Activated CD8-positive, alpha-beta memory T cell treated with anti-CD3 and anti-CD28 coated beads for 48 hours (primary cell): Measurements from ENCODE around the gene PRICKLE2.

ENCODE experiments used
- DNase-seq, 3 experiments: peaks; one replicate each; pipeline ENCODE4 v3.0.0-alpha.2; 2020; ENCODE audit warnings: low read depth in 2 of 3, low spot score in 2 of 3

Gene PRICKLE2

GRCh38 chr3:64220161-64220914, 4.9 kb downstream of the PRICKLE2 start:
- no peak for DNase-seq

GRCh38 chr3:64218746-64219145, 6.5 kb downstream of the PRICKLE2 start:
- DNase-seq: no peak

GRCh38 chr3:64218329-64218728, 6.9 kb downstream of the PRICKLE2 start:
- DNase-seq: no peak

- no peak for DNase-seq
Observed at GRCh38 chr3:64216274-64217147, 8.8 kb downstream of the PRICKLE2 start.

GRCh38 chr3:64215559-64215958, 9.7 kb downstream of the PRICKLE2 start:
- no peak for DNase-seq

- no peak for DNase-seq
Observed at GRCh38 chr3:64215103-64215502, 10.2 kb downstream of the PRICKLE2 start.

- no peak for DNase-seq
Observed at GRCh38 chr3:64214381-64215018, 10.8 kb downstream of the PRICKLE2 start.

GRCh38 chr3:64213962-64214379, 11.3 kb downstream of the PRICKLE2 start:
- DNase-seq: no peak

GRCh38 chr3:64213224-64213878, 11.9 kb downstream of the PRICKLE2 start:
- DNase-seq: no peak

- DNase-seq: no peak
Observed at GRCh38 chr3:64209866-64210621, 15.2 kb downstream of the PRICKLE2 start.

- no peak for DNase-seq
Observed at GRCh38 chr3:64207289-64208080, 17.8 kb downstream of the PRICKLE2 start.

GRCh38 chr3:64203969-64204908, 21.0 kb downstream of the PRICKLE2 start:
- no peak for DNase-seq

GRCh38 chr3:64203216-64203615, 22.1 kb downstream of the PRICKLE2 start:
- no peak for DNase-seq

- no peak for DNase-seq
Observed at GRCh38 chr3:64199932-64200331, 25.3 kb downstream of the PRICKLE2 start.

- DNase-seq: no peak
Observed at GRCh38 chr3:64196236-64196929, 28.9 kb downstream of the PRICKLE2 start.

- DNase-seq: no peak
Observed at GRCh38 chr3:64195789-64196188, 29.5 kb downstream of the PRICKLE2 start.

- no peak for DNase-seq
Observed at GRCh38 chr3:64191822-64192221, 33.4 kb downstream of the PRICKLE2 start.
